SK-N-SH treated with all-trans-retinoic acid at 6 μM for 48 hours (cell line): ENCODE measurements around the gene TBCCD1.

Experiments used
- ATAC-seq: fragments of 200-7000 bp; cut with Tn5 transposase; 3 replicates; pipeline ENCODE4 v1.9.1; 2020; ENCODE audit warnings: mild to moderate bottlenecking, moderate library complexity
- ARNTL ChIP-seq: fragments of 450-650 bp; formaldehyde crosslinking; IDR thresholded peaks from 2 replicates; pipeline ENCODE4 v1.5.0; 2020; ENCODE audit warnings: low read depth, mild to moderate bottlenecking, moderate library complexity, borderline replicate concordance
- BACH2 ChIP-seq: fragments of 250-450 bp; sonication (Bioruptor Pico); IDR thresholded peaks from 2 replicates; pipeline ENCODE4 v1.9.0; 2021; ENCODE audit warnings: mild to moderate bottlenecking, borderline replicate concordance
- CREB5 ChIP-seq: fragments of 250-450 bp; sonication (Bioruptor Pico); IDR thresholded peaks from 2 replicates; pipeline ENCODE4 v1.5.1; 2020; ENCODE audit warnings: low read depth, mild to moderate bottlenecking, moderate library complexity
- CSRNP3 ChIP-seq: fragments of 250-450 bp; sonication (Bioruptor Pico); IDR thresholded peaks from 2 replicates; pipeline ENCODE4 v1.5.1; 2021; ENCODE audit warnings: mild to moderate bottlenecking, moderate library complexity
- ESRRG ChIP-seq: fragments of 250-450 bp; sonication (Bioruptor Pico); IDR thresholded peaks from 2 replicates; pipeline ENCODE4 v1.6.1; 2021; ENCODE audit warnings: mild to moderate bottlenecking
- GLIS3 ChIP-seq: fragments of 250-450 bp; sonication (Bioruptor Pico); IDR thresholded peaks from 2 replicates; pipeline ENCODE4 v1.5.0; 2020; ENCODE audit warnings: mild to moderate bottlenecking, moderate library complexity
- ISL1 ChIP-seq: fragments of 250-450 bp; sonication (Bioruptor Pico); IDR thresholded peaks from 2 replicates; pipeline ENCODE4 v2.1.2; 2022; ENCODE audit warnings: mild to moderate bottlenecking, moderate library complexity
- OSR1 ChIP-seq: fragments of 250-450 bp; sonication (Bioruptor Pico); IDR thresholded peaks from 2 replicates; pipeline ENCODE4 v1.8.0; 2022; ENCODE audit warnings: moderate library complexity, mild to moderate bottlenecking, inconsistent platforms
- PATZ1 ChIP-seq: fragments of 250-450 bp; sonication (Bioruptor Pico); IDR thresholded peaks from 2 replicates; pipeline ENCODE4 v1.8.0; 2020; ENCODE audit warnings: mild to moderate bottlenecking, moderate library complexity, borderline replicate concordance
- POU6F1 ChIP-seq: fragments of 250-450 bp; sonication (Bioruptor Pico); IDR thresholded peaks from 2 replicates; pipeline ENCODE4 v1.8.0; 2021; ENCODE audit warnings: low read depth, mild to moderate bottlenecking, moderate library complexity, borderline replicate concordance
- PPARA ChIP-seq: fragments of 250-450 bp; sonication (Bioruptor Pico); IDR thresholded peaks from 2 replicates; pipeline ENCODE4 v1.5.0; 2020; ENCODE audit warnings: mild to moderate bottlenecking, borderline replicate concordance
- RARB ChIP-seq: fragments of 250-450 bp; sonication (Bioruptor Pico); IDR thresholded peaks from 2 replicates; pipeline ENCODE4 v1.8.0; 2021; ENCODE audit warnings: mild to moderate bottlenecking, moderate library complexity
- SNAI2 ChIP-seq: fragments of 250-450 bp; sonication (Bioruptor Pico); IDR thresholded peaks from 2 replicates; pipeline ENCODE4 v1.5.0; 2020; ENCODE audit warnings: mild to moderate bottlenecking, moderate library complexity
- TCF4 ChIP-seq: fragments of 250-450 bp; sonication (Bioruptor Pico); IDR thresholded peaks from 2 replicates; pipeline ENCODE4 v1.8.0; 2021; ENCODE audit warnings: mild to moderate bottlenecking, moderate library complexity, borderline replicate concordance
- TOX ChIP-seq: fragments of 250-450 bp; sonication (Bioruptor Pico); IDR thresholded peaks from 2 replicates; pipeline ENCODE4 v1.8.0; 2021; ENCODE audit warnings: mild to moderate bottlenecking, moderate library complexity, borderline replicate concordance
- TSHZ2 ChIP-seq: fragments of 250-450 bp; sonication (Bioruptor Pico); IDR thresholded peaks from 2 replicates; pipeline ENCODE4 v1.5.0; 2020; ENCODE audit warnings: mild to moderate bottlenecking, moderate library complexity
- ZC3H10 ChIP-seq: fragments of 250-450 bp; sonication (Bioruptor Pico); IDR thresholded peaks from 2 replicates; pipeline ENCODE4 v1.5.1; 2021; ENCODE audit warnings: mild to moderate bottlenecking, moderate library complexity
- ZFP3 ChIP-seq: fragments of 250-450 bp; sonication (Bioruptor Pico); IDR thresholded peaks from 2 replicates; pipeline ENCODE4 v1.5.0; 2020; ENCODE audit warnings: mild to moderate bottlenecking, moderate library complexity
- ZFP30 ChIP-seq: fragments of 450-650 bp; formaldehyde crosslinking; IDR thresholded peaks from 2 replicates; pipeline ENCODE4 v1.5.0; 2022; ENCODE audit warnings: mild to moderate bottlenecking, moderate library complexity
- ZNF565 ChIP-seq: fragments of 450-650 bp; formaldehyde crosslinking; conservative IDR thresholded peaks from 2 replicates; pipeline ENCODE4 v1.5.0; 2020; ENCODE audit warnings: low read depth, mild to moderate bottlenecking, moderate library complexity
- ZNF70 ChIP-seq: fragments of 450-650 bp; formaldehyde crosslinking; IDR thresholded peaks from 2 replicates; pipeline ENCODE4 v1.5.0; 2020; ENCODE audit warnings: mild to moderate bottlenecking, moderate library complexity
- ZNF8 ChIP-seq: fragments of 450-650 bp; formaldehyde crosslinking; IDR thresholded peaks from 2 replicates; pipeline ENCODE4 v1.5.0; 2020; ENCODE audit warnings: mild to moderate bottlenecking, moderate library complexity

Gene TBCCD1

GRCh38 chr3:186530415-186530814 is 36.7 kb downstream of the TBCCD1 start (continued):
- no peak for TF ChIP-seq CSRNP3 (CRISPR knock-in tag)
- TF ChIP-seq BACH2 (CRISPR knock-in tag): no peak
- TF ChIP-seq ZC3H10 (CRISPR knock-in tag): no peak
- no peak for TF ChIP-seq ISL1 (CRISPR knock-in tag)
- no peak for TF ChIP-seq PATZ1 (CRISPR knock-in tag)
- TF ChIP-seq TCF4 (CRISPR knock-in tag): no peak
- no peak for TF ChIP-seq ZNF70 (CRISPR knock-in tag)
- no peak for TF ChIP-seq ZNF565 (CRISPR knock-in tag)
- TF ChIP-seq SNAI2 (CRISPR knock-in tag): no peak
- TF ChIP-seq ARNTL (CRISPR knock-in tag): no peak

GRCh38 chr3:186529201-186529999 is 37.7 kb downstream of the TBCCD1 start:
- TF ChIP-seq BACH2 (CRISPR knock-in tag) (no peak), ZNF8 (CRISPR knock-in tag) (no peak), CREB5 (CRISPR knock-in tag) (no peak), ZFP30 (CRISPR knock-in tag) (no peak), SNAI2 (CRISPR knock-in tag) (no peak), GLIS3 (CRISPR knock-in tag) (no peak), ZFP3 (CRISPR knock-in tag) (no peak), TCF4 (CRISPR knock-in tag) (no peak), ESRRG (CRISPR knock-in tag) (no peak), TSHZ2 (no peak), PPARA (CRISPR knock-in tag) (no peak), POU6F1 (CRISPR knock-in tag) (no peak), OSR1 (no peak), RARB (CRISPR knock-in tag) (no peak)
- no peak for ATAC-seq

- TF ChIP-seq TOX (no peak), TCF4 (CRISPR knock-in tag) (no peak), ZNF565 (CRISPR knock-in tag) (no peak), ZNF8 (CRISPR knock-in tag) (no peak)
- no peak for ATAC-seq
These were observed 40.9 kb downstream of the TBCCD1 start for GRCh38 chr3:186526256-186526606.
